ENCODE measurements around the gene AMPD3.

GRCh38 chr11:10495464-10495786 lies 40.4 kb downstream of the AMPD3 start:
- TF ChIP-seq CTCF (IDR thresholded peaks at IDR 0.05; ENCODE audit: extremely low read depth in 1 of 2, insufficient read depth in 1 of 2, low read depth in 1 of 2, low read length in 2 of 2) (no peak), MAX (IDR thresholded peaks at IDR 0.05; ENCODE audit: insufficient read depth, insufficient read length) (no peak), EZH2 (IDR thresholded peaks at IDR 0.05; ENCODE audit: borderline replicate concordance, low read depth, low read length, severe bottlenecking) (no peak), POLR2A (IDR thresholded peaks at IDR 0.05; ENCODE audit: low read depth, low read length) (no peak), JUN (IDR thresholded peaks at IDR 0.05; ENCODE audit: borderline replicate concordance, insufficient read depth, insufficient read length, low read depth) (no peak), POLR2AphosphoS5 (IDR thresholded peaks at IDR 0.05; ENCODE audit: insufficient read depth, low read depth, low read length) (no peak), FOS (IDR thresholded peaks at IDR 0.05; ENCODE audit: borderline replicate concordance, insufficient read depth, low read length) (no peak), GATA2 (IDR thresholded peaks at IDR 0.05; ENCODE audit: insufficient read depth, insufficient read length, low read depth, low read length) (no peak)

Data from endothelial cell of umbilical vein (primary cell).